GM23338 (cell line): ENCODE measurements around the gene ARMC5. TPM values are rescaled to one million over a fixed set of nuclear protein-coding genes. Genes with fewer than 3 reads are reported as not detected.

ENCODE experiments used
- ATAC-seq: fragments of 200-7000 bp; cut with Tn5 transposase; 3 replicates; pipeline ENCODE4 v1.9.1; 2020
- DNase-seq: peaks from one replicate; pipeline ENCODE4 v3.0.0-alpha.2; 2015; ENCODE audit warnings: low spot score
- H2AFZ ChIP-seq: fragments of 200-600 bp; sonication (generic); 2 replicates; pipeline ENCODE4 v1.8.0; 2016; ENCODE audit warnings: antibody characterized with exemption, mild to moderate bottlenecking, moderate library complexity
- H3F3A ChIP-seq: fragments of 200-600 bp; sonication (generic); replicated peaks from 2 replicates; pipeline ENCODE4 v1.8.0; 2017; ENCODE audit warnings: antibody characterized with exemption, mixed run types, low read depth
- H3K27ac ChIP-seq: fragments of 200-600 bp; sonication (generic); 2 replicates; pipeline ENCODE4 v1.6.1; 2016; ENCODE audit warnings: low read depth
- H3K27me3 ChIP-seq: fragments of 200-600 bp; sonication (generic); 2 replicates; pipeline ENCODE4 v1.8.0; 2016; ENCODE audit warnings: mild to moderate bottlenecking, mixed run types, moderate library complexity; ENCODE audit not compliant: insufficient read depth
- H3K36me3 ChIP-seq: fragments of 200-600 bp; sonication (generic); 2 replicates; pipeline ENCODE4 v1.8.0; 2016; ENCODE audit warnings: mild to moderate bottlenecking; ENCODE audit not compliant: insufficient read depth
- H3K4me1 ChIP-seq: fragments of 200-600 bp; sonication (generic); 2 replicates; pipeline ENCODE4 v1.8.0; 2016; ENCODE audit warnings: mild to moderate bottlenecking, moderate library complexity; ENCODE audit not compliant: insufficient read depth
- H3K4me2 ChIP-seq: fragments of 200-600 bp; sonication (generic); 2 replicates; pipeline ENCODE4 v1.7.1; 2017; ENCODE audit warnings: mixed run types
- H3K4me3 ChIP-seq: fragments of 200-600 bp; sonication (generic); 2 replicates; pipeline ENCODE4 v1.6.1; 2016; ENCODE audit warnings: mixed run types
- H3K79me2 ChIP-seq: fragments of 200-600 bp; sonication (generic); replicated peaks from 2 replicates; pipeline ENCODE4 v1.8.0; 2017; ENCODE audit warnings: mild to moderate bottlenecking; ENCODE audit not compliant: insufficient read depth
- H3K9me2 ChIP-seq: fragments of 200-600 bp; sonication (generic); 2 replicates; pipeline ENCODE4 v1.8.0; 2017; ENCODE audit not compliant: insufficient read depth
- H4K20me1 ChIP-seq: fragments of 200-600 bp; sonication (generic); replicated peaks from 2 replicates; pipeline ENCODE4 v1.8.0; 2017; ENCODE audit warnings: mild to moderate bottlenecking; ENCODE audit not compliant: insufficient read depth
- H3K27ac Mint-ChIP-seq: 2 replicates; pipeline ENCODE4 v1.8.0; 2020; ENCODE audit warnings: inconsistent platforms, mild to moderate bottlenecking, moderate library complexity, mixed read lengths
- H3K27me3 Mint-ChIP-seq: 3 replicates; pipeline ENCODE4 v1.8.0; 2022; ENCODE audit warnings: low read depth, mild to moderate bottlenecking, moderate library complexity, mixed read lengths, inconsistent platforms; ENCODE audit not compliant: insufficient read depth, poor library complexity
- H3K36me3 Mint-ChIP-seq: 3 replicates; pipeline ENCODE4 v1.8.0; 2021; ENCODE audit warnings: low read depth, mild to moderate bottlenecking, inconsistent platforms, moderate library complexity, mixed read lengths
- H3K4me1 Mint-ChIP-seq: 3 replicates; pipeline ENCODE4 v1.8.0; 2020; ENCODE audit warnings: mild to moderate bottlenecking, inconsistent platforms, mixed read lengths
- H3K4me3 Mint-ChIP-seq: 3 replicates; pipeline ENCODE4 v1.8.0; 2021; ENCODE audit warnings: moderate library complexity, mild to moderate bottlenecking, inconsistent platforms, mixed read lengths
- H3K9me3 Mint-ChIP-seq: 3 replicates; pipeline ENCODE4 v1.8.0; 2020; ENCODE audit warnings: moderate library complexity, mild to moderate bottlenecking, inconsistent platforms, mixed read lengths
- CREB1 ChIP-seq: fragments of 250-450 bp; sonication (Bioruptor Pico); IDR thresholded peaks from 2 replicates; pipeline ENCODE4 v1.5.0; 2020; ENCODE audit warnings: low read depth, mild to moderate bottlenecking, moderate library complexity
- EZH2 ChIP-seq: fragments of 200-600 bp; sonication (generic); IDR thresholded peaks from one replicate; pipeline ENCODE4 v1.8.0; 2017; ENCODE audit warnings: antibody characterized with exemption, mild to moderate bottlenecking, low read depth; ENCODE audit not compliant: unreplicated experiment
- EZH2phosphoT487 ChIP-seq: fragments of 200-600 bp; sonication (generic); IDR thresholded peaks from one replicate; pipeline ENCODE4 v1.8.1; 2018; ENCODE audit warnings: antibody characterized with exemption; ENCODE audit not compliant: unreplicated experiment
- JUNB ChIP-seq: IDR thresholded peaks from one replicate; pipeline ENCODE4 v1.6.1; 2016; ENCODE audit warnings: antibody characterized with exemption; ENCODE audit not compliant: unreplicated experiment
- NANOG ChIP-seq: IDR thresholded peaks from 2 replicates; pipeline ENCODE4 v1.6.1; 2016; ENCODE audit warnings: antibody characterized with exemption, borderline replicate concordance
- POLR2AphosphoS5 ChIP-seq: IDR thresholded peaks from 2 replicates; pipeline ENCODE4 v1.6.1; 2016; ENCODE audit warnings: antibody characterized with exemption, low read depth
- STAT1 ChIP-seq: IDR thresholded peaks from one replicate; pipeline ENCODE4 v1.6.1; 2016; ENCODE audit warnings: antibody characterized with exemption; ENCODE audit not compliant: unreplicated experiment
- ZNF114 ChIP-seq: fragments of 250-450 bp; sonication (Bioruptor Pico); IDR thresholded peaks from 2 replicates; pipeline ENCODE4 v1.5.0; 2020; ENCODE audit warnings: mild to moderate bottlenecking, moderate library complexity
- ZNF331 ChIP-seq: fragments of 250-450 bp; sonication (Bioruptor Pico); IDR thresholded peaks from 2 replicates; pipeline ENCODE4 v1.5.0; 2020; ENCODE audit warnings: low read depth, mild to moderate bottlenecking, moderate library complexity
- polyA plus RNA-seq: library from polyadenylated mRNA; unstranded; fragments of >200 nt; fragmentation: Nextera tagmentation; extraction: Ambion mirVana; gene quantifications from 2 replicates; pipeline ENCODE4 v1.2.1, GENCODE V29; 2016
- total RNA-seq: library from RNA; depleted of rRNA; stranded (reverse); fragments of >200 nt; shearing (Covaris generic); gene quantifications from 2 replicates; pipeline ENCODE4 v1.2.3, GENCODE V29; 2014
- TF ChIP-seq, protein P1 (sequence below): fragments of 250-450 bp; sonication (Bioruptor Pico); IDR thresholded peaks from 2 replicates; pipeline ENCODE4 v1.5.0; 2020; ENCODE audit warnings: mild to moderate bottlenecking, moderate library complexity
- TF ChIP-seq, protein P2 (sequence below), 2 experiments: fragments of 200-600 bp in 1 of 2; sonication (generic) in 1 of 2; conservative IDR thresholded peaks; 2 replicates each; pipeline versions ENCODE4 v1.5.1 to v1.6.1; 2016 to 2017; ENCODE audit warnings: antibody characterized with exemption in 2 of 2, low read depth in 2 of 2, mild to moderate bottlenecking in 2 of 2, moderate library complexity in 1 of 2
- TF ChIP-seq, protein P3 (sequence below): IDR thresholded peaks from one replicate; pipeline ENCODE4 v1.6.1; 2018; ENCODE audit warnings: antibody characterized with exemption; ENCODE audit not compliant: unreplicated experiment
- TF ChIP-seq, protein P4 (sequence below): IDR thresholded peaks from 2 replicates; pipeline ENCODE4 v1.6.1; 2016; ENCODE audit warnings: antibody characterized with exemption

ARMC5 gene
- total and polyA plus RNA-seq, 2 experiments from 2014 or later: 5.9 to 11.3 TPM

DNA sequence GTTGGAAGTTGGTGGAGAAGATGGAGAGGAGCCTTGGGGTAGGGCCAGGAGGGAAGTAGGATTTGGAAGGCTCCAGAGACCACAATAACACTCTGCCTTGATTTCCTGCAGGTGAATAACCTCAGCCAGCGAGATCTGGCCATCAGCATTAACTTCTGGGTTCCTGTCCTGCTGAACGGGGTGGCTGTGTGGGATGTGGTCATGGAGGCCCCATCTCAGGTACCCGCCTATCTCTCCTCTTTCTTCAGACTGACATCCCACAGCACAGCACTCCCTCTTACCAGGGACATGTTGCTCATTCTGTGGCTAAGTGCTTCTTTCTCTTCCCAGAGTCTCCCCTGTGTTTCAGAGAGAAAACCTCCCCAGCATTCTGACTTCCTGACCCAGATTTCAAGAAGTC, 36.1 kb upstream of the ARMC5 start:
- H3K27ac Mint-ChIP-seq: no peak overlapping the region

More for the DNA sequence above, 36.1 kb upstream of the ARMC5 start:
- Histone ChIP-seq H4K20me1 (no peaks in the 10 kb centered on the region), H3K9me2 (no peaks in the 10 kb centered on the region), H2AFZ (no peak overlapping the region), H3K79me2 (no peaks in the 10 kb centered on the region), H3K4me1 (no peaks in the 10 kb centered on the region), H3K27me3 (peaks cover 27% of the 10 kb centered on the region), H3F3A (no peaks in the 10 kb centered on the region), H3K4me2 (no peak overlapping the region), H3K4me3 (no peak overlapping the region), H3K27ac (no peak overlapping the region), H3K36me3 (no peaks in the 10 kb centered on the region)
- TF ChIP-seq POLR2AphosphoS5: no peak
- no peak for TF ChIP-seq CREB1
- TF ChIP-seq, protein P1, sequence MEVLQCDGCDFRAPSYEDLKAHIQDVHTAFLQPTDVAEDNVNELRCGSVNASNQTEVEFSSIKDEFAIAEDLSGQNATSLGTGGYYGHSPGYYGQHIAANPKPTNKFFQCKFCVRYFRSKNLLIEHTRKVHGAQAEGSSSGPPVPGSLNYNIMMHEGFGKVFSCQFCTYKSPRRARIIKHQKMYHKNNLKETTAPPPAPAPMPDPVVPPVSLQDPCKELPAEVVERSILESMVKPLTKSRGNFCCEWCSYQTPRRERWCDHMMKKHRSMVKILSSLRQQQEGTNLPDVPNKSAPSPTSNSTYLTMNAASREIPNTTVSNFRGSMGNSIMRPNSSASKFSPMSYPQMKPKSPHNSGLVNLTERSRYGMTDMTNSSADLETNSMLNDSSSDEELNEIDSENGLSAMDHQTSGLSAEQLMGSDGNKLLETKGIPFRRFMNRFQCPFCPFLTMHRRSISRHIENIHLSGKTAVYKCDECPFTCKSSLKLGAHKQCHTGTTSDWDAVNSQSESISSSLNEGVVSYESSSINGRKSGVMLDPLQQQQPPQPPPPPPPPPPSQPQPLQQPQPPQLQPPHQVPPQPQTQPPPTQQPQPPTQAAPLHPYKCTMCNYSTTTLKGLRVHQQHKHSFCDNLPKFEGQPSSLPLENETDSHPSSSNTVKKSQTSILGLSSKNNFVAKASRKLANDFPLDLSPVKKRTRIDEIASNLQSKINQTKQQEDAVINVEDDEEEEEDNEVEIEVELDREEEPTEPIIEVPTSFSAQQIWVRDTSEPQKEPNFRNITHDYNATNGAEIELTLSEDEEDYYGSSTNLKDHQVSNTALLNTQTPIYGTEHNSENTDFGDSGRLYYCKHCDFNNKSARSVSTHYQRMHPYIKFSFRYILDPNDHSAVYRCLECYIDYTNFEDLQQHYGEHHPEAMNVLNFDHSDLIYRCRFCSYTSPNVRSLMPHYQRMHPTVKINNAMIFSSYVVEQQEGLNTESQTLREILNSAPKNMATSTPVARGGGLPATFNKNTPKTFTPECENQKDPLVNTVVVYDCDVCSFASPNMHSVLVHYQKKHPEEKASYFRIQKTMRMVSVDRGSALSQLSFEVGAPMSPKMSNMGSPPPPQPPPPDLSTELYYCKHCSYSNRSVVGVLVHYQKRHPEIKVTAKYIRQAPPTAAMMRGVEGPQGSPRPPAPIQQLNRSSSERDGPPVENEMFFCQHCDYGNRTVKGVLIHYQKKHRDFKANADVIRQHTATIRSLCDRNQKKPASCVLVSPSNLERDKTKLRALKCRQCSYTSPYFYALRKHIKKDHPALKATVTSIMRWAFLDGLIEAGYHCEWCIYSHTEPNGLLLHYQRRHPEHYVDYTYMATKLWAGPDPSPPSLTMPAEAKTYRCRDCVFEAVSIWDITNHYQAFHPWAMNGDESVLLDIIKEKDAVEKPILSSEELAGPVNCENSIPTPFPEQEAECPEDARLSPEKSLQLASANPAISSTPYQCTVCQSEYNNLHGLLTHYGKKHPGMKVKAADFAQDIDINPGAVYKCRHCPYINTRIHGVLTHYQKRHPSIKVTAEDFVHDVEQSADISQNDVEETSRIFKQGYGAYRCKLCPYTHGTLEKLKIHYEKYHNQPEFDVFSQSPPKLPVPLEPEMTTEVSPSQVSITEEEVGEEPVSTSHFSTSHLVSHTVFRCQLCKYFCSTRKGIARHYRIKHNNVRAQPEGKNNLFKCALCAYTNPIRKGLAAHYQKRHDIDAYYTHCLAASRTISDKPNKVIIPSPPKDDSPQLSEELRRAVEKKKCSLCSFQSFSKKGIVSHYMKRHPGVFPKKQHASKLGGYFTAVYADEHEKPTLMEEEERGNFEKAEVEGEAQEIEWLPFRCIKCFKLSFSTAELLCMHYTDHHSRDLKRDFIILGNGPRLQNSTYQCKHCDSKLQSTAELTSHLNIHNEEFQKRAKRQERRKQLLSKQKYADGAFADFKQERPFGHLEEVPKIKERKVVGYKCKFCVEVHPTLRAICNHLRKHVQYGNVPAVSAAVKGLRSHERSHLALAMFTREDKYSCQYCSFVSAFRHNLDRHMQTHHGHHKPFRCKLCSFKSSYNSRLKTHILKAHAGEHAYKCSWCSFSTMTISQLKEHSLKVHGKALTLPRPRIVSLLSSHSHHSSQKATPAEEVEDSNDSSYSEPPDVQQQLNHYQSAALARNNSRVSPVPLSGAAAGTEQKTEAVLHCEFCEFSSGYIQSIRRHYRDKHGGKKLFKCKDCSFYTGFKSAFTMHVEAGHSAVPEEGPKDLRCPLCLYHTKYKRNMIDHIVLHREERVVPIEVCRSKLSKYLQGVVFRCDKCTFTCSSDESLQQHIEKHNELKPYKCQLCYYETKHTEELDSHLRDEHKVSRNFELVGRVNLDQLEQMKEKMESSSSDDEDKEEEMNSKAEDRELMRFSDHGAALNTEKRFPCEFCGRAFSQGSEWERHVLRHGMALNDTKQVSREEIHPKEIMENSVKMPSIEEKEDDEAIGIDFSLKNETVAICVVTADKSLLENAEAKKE: no peak
- TF ChIP-seq, protein P2, sequence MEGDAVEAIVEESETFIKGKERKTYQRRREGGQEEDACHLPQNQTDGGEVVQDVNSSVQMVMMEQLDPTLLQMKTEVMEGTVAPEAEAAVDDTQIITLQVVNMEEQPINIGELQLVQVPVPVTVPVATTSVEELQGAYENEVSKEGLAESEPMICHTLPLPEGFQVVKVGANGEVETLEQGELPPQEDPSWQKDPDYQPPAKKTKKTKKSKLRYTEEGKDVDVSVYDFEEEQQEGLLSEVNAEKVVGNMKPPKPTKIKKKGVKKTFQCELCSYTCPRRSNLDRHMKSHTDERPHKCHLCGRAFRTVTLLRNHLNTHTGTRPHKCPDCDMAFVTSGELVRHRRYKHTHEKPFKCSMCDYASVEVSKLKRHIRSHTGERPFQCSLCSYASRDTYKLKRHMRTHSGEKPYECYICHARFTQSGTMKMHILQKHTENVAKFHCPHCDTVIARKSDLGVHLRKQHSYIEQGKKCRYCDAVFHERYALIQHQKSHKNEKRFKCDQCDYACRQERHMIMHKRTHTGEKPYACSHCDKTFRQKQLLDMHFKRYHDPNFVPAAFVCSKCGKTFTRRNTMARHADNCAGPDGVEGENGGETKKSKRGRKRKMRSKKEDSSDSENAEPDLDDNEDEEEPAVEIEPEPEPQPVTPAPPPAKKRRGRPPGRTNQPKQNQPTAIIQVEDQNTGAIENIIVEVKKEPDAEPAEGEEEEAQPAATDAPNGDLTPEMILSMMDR (conservative IDR thresholded peaks at IDR 0.05; ENCODE audit: low read depth in 2 of 2): no peak
- no peak for TF ChIP-seq ZNF114
- TF ChIP-seq ZNF331 (CRISPR knock-in tag): no peak
- TF ChIP-seq, protein P3, sequence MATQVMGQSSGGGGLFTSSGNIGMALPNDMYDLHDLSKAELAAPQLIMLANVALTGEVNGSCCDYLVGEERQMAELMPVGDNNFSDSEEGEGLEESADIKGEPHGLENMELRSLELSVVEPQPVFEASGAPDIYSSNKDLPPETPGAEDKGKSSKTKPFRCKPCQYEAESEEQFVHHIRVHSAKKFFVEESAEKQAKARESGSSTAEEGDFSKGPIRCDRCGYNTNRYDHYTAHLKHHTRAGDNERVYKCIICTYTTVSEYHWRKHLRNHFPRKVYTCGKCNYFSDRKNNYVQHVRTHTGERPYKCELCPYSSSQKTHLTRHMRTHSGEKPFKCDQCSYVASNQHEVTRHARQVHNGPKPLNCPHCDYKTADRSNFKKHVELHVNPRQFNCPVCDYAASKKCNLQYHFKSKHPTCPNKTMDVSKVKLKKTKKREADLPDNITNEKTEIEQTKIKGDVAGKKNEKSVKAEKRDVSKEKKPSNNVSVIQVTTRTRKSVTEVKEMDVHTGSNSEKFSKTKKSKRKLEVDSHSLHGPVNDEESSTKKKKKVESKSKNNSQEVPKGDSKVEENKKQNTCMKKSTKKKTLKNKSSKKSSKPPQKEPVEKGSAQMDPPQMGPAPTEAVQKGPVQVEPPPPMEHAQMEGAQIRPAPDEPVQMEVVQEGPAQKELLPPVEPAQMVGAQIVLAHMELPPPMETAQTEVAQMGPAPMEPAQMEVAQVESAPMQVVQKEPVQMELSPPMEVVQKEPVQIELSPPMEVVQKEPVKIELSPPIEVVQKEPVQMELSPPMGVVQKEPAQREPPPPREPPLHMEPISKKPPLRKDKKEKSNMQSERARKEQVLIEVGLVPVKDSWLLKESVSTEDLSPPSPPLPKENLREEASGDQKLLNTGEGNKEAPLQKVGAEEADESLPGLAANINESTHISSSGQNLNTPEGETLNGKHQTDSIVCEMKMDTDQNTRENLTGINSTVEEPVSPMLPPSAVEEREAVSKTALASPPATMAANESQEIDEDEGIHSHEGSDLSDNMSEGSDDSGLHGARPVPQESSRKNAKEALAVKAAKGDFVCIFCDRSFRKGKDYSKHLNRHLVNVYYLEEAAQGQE: no peak
- TF ChIP-seq JUNB: no peak
- no peak for TF ChIP-seq NANOG
- no peak for TF ChIP-seq EZH2
- no peak for TF ChIP-seq EZH2phosphoT487
- no peak for TF ChIP-seq STAT1
- TF ChIP-seq, protein P4, sequence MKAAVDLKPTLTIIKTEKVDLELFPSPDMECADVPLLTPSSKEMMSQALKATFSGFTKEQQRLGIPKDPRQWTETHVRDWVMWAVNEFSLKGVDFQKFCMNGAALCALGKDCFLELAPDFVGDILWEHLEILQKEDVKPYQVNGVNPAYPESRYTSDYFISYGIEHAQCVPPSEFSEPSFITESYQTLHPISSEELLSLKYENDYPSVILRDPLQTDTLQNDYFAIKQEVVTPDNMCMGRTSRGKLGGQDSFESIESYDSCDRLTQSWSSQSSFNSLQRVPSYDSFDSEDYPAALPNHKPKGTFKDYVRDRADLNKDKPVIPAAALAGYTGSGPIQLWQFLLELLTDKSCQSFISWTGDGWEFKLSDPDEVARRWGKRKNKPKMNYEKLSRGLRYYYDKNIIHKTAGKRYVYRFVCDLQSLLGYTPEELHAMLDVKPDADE: no peak
- no peak for ATAC-seq
- Mint-ChIP-seq H3K36me3 (peaks cover 4% of the 10 kb centered on the region; the same call in 1 of the 3 replicates), H3K4me3 (no peak overlapping the region), H3K4me1 (no peaks in the 10 kb centered on the region; the same call in 2 of the 3 replicates), H3K9me3 (peaks cover 13% of the 10 kb centered on the region), H3K27me3 (peaks cover 25% of the 10 kb centered on the region)
- no peak for DNase-seq
